K562 (cell line): ENCODE data around the gene MRPL11. TPM values are rescaled to one million over a fixed set of nuclear protein-coding genes. Genes with fewer than 3 reads are reported as not detected.

Source experiments
- ATAC-seq: fragments of 200-7000 bp; cut with Tn5 transposase; 3 replicates; pipeline ENCODE4 v1.9.1; 2020; ENCODE audit warnings: moderate library complexity
- BruUV-seq: library from RNA; stranded (reverse); fragments of 400-500 nt; replicated peaks from 2 replicates; lab custom pipeline; 2021; lab: Mats Ljungman, UMichigan
- CTCF ChIA-PET: fragments of 300-600 bp; formaldehyde crosslinking; extraction: SDS; loops from one replicate; lab custom pipeline; 2021; ENCODE audit warnings: low intra/inter-chr PET ratio; lab: Yijun Ruan, JAX
- POLR2A ChIA-PET: fragments of 300-600, 350-650 bp; sonication (Branson Sonifier 250); formaldehyde crosslinking; extraction: SDS; loops from one replicate; lab custom pipeline; 2021; ENCODE audit warnings: antibody characterized with exemption, inconsistent platforms; lab: Yijun Ruan, JAX
- DNase-seq, 4 experiments: peaks; one replicate each; pipeline versions ENCODE4 v3.0.0 to v3.0.0-alpha.2; 2011 to 2018; ENCODE audit warnings: low spot score in 3 of 4, mixed read lengths in 3 of 4; ENCODE audit errors: extremely low read depth in 1 of 4
- FAIRE-seq: peaks from 2 replicates; lab custom pipeline; 2011; peaks lifted over from hg19 to GRCh38; lab: Jason Lieb, UNC
- H2AFZ ChIP-seq: 2 replicates; pipeline ENCODE4 v1.6.0; 2011; ENCODE audit warnings: low read depth, low read length, control low read depth, inconsistent platforms
- H3K27ac ChIP-seq: fragments of 200-600 bp; 3 replicates; pipeline ENCODE4 v1.8.0; 2011; ENCODE audit warnings: low read depth, mild to moderate bottlenecking, control low read depth, inconsistent platforms, low read length, moderate library complexity, mixed read lengths; ENCODE audit errors: extremely low read depth
- H3K27me3 ChIP-seq, 2 experiments: fragments of 300-600 bp in 1 of 2; 2 replicates in 1 of 2; 3 replicates in 1 of 2; pipeline versions ENCODE4 v1.6.0 to v1.8.0; 2011; ENCODE audit warnings: inconsistent platforms in 2 of 2, low read length in 2 of 2, mild to moderate bottlenecking in 1 of 2, mixed read lengths in 1 of 2, moderate library complexity in 1 of 2; ENCODE audit not compliant: control insufficient read depth in 2 of 2, insufficient read depth in 2 of 2
- H3K36me3 ChIP-seq: fragments of 300-600 bp; 3 replicates; pipeline ENCODE4 v1.8.0; 2011; ENCODE audit warnings: mild to moderate bottlenecking, low read length, inconsistent platforms; ENCODE audit not compliant: control insufficient read depth, insufficient read depth
- H3K4me1 ChIP-seq, 2 experiments: fragments of 200-600 bp in 1 of 2; replicated peaks in 1 of 2; 2 replicates in 1 of 2; 3 replicates in 1 of 2; pipeline versions ENCODE4 v1.5.1 to v1.8.0; 2011; ENCODE audit warnings: inconsistent platforms in 2 of 2, low read length in 2 of 2, mild to moderate bottlenecking in 1 of 2, mixed read lengths in 1 of 2, moderate library complexity in 1 of 2; ENCODE audit not compliant: control insufficient read depth in 2 of 2, insufficient read depth in 2 of 2
- H3K4me2 ChIP-seq: 2 replicates; pipeline ENCODE4 v1.6.1; 2011; ENCODE audit warnings: low read length, control low read depth, inconsistent platforms, mixed read lengths; ENCODE audit not compliant: insufficient read depth
- H3K4me3 ChIP-seq: fragments of 200-600 bp; sonication (generic), shearing (Covaris generic); 2 replicates; pipeline ENCODE4 v1.5.1; 2016; ENCODE audit warnings: control low read depth, inconsistent platforms
- H3K79me2 ChIP-seq: fragments of 200-600 bp; 3 replicates; pipeline ENCODE4 v1.8.0; 2011; ENCODE audit warnings: low read length, inconsistent platforms; ENCODE audit not compliant: control insufficient read depth, insufficient read depth
- H3K9ac ChIP-seq, 2 experiments: 2 replicates each; pipeline versions ENCODE4 v1.6.0 to v1.6.1; 2011; ENCODE audit warnings: low read depth in 2 of 2, low read length in 2 of 2, control low read depth in 1 of 2, inconsistent platforms in 1 of 2, mild to moderate bottlenecking in 1 of 2, mixed read lengths in 1 of 2; ENCODE audit not compliant: insufficient read depth in 1 of 2
- H3K9me1 ChIP-seq: one replicate; pipeline ENCODE4 v1.6.0; 2011; ENCODE audit warnings: inconsistent platforms, mild to moderate bottlenecking, low read length, moderate library complexity; ENCODE audit not compliant: control insufficient read depth, insufficient read depth
- H3K9me3 ChIP-seq: replicated peaks from 2 replicates; pipeline ENCODE4 v1.5.1; 2011; ENCODE audit warnings: low read depth, low read length, inconsistent platforms; ENCODE audit not compliant: control insufficient read depth, insufficient read depth
- H4K20me1 ChIP-seq: replicated peaks from 2 replicates; pipeline ENCODE4 v1.6.1; 2011; ENCODE audit warnings: low read length, inconsistent platforms, mixed read lengths; ENCODE audit not compliant: control insufficient read depth, insufficient read depth
- CEBPB ChIP-seq: fragments of 450-650 bp; IDR thresholded peaks from 2 replicates; pipeline ENCODE4 v1.6.1; 2016; ENCODE audit warnings: missing genetic modification characterization, missing compliant biosample characterization
- USF1 ChIP-seq: sonication (generic); formaldehyde crosslinking; IDR thresholded peaks from 2 replicates; pipeline ENCODE4 v1.9.0; 2022; ENCODE audit warnings: mild to moderate bottlenecking, missing genetic modification reagents
- USF2 ChIP-seq: sonication (generic); formaldehyde crosslinking; IDR thresholded peaks from 2 replicates; pipeline ENCODE4 v1.5.0; 2020; ENCODE audit warnings: missing genetic modification reagents
- ZBTB40 ChIP-seq, 2 experiments: fragments of 450-650 bp in 1 of 2; sonication (generic) in 1 of 2; formaldehyde crosslinking in 1 of 2; IDR thresholded peaks; 2 replicates each; pipeline versions ENCODE4 v1.7.1 to v1.9.0; 2016 to 2022; ENCODE audit warnings: inconsistent platforms in 1 of 2, mild to moderate bottlenecking in 1 of 2, missing genetic modification reagents in 1 of 2
- ZNF24 ChIP-seq: fragments of 450-650 bp; IDR thresholded peaks from 2 replicates; pipeline ENCODE4 v1.6.1; 2016
- WGBS: fragments of 100-300 bp; shearing (Covaris generic); methylation state at CpG from one replicate; pipeline ENCODE4 v1.1.6; 2016; ENCODE audit warnings: low coverage, mixed read lengths; ENCODE audit not compliant: insufficient coverage; ENCODE audit errors: missing lambda C conversion rate; 5-methylcytosine and 5-hydroxymethylcytosine counted together
- in situ Hi-C: fragments of 300-500 bp; cut with MboI; formaldehyde crosslinking; loops from 4 replicates; pipeline ENCODE4 v1.15.0; 2018; ENCODE audit warnings: inconsistent platforms, mixed read lengths
- intact Hi-C: fragments of 100-400 bp; cut with micrococcal nuclease; formaldehyde crosslinking; loops from 2 replicates; pipeline ENCODE4 v1.14.2; 2022
- polyA plus RNA-seq, 8 experiments: library from polyadenylated mRNA; depleted of rRNA in 4 of 8; stranded (reverse) in 5 of 8; unstranded in 3 of 8; fragments of >200 nt; fragmentation: Nextera tagmentation in 2 of 8; fragmentation: Illumina TruSeq in 1 of 8; extraction: Ambion mirVana in 2 of 8; extraction: Trizol in 1 of 8; gene quantifications; 2 replicates each; pipeline versions ENCODE4 v1.2.1 to v1.2.3, GENCODE V29; 2011 to 2014; ENCODE audit warnings: inconsistent platforms in 1 of 8, missing spikeins in 1 of 8
- total RNA-seq, 7 experiments: library from RNA; depleted of rRNA in 6 of 7; stranded (reverse); fragments of >200 nt in 6 of 7; fragmentation: Illumina TruSeq in 2 of 7; extraction: Trizol in 2 of 7; gene quantifications; 2 replicates each; pipeline versions ENCODE4 v1.2.1 to v1.2.3, GENCODE V29; 2011 to 2021; ENCODE audit warnings: low replicate concordance in 1 of 7
- TF ChIP-seq, protein P1 (sequence below): fragments of 250-450 bp; sonication (Bioruptor Pico); IDR thresholded peaks from 2 replicates; pipeline ENCODE4 v1.8.0; 2022; ENCODE audit warnings: moderate library complexity, mild to moderate bottlenecking, inconsistent platforms

Gene MRPL11
- total and polyA plus RNA-seq, 9 of the 15 experiments (the other 6 are each of a cell fraction or from before 2014, with no cell fraction given) = 33.0 to 173 (median 91.9) TPM

GRCh38 chr11:66415423-66415822 is 23.2 kb downstream of the MRPL11 start:
- no peak for FAIRE-seq
- Histone ChIP-seq H2AFZ (no peak overlapping the region), H3K36me3 (no peaks in the 10 kb centered on the region), H3K27ac (no peak overlapping the region), H4K20me1 (peaks cover 28% of the 10 kb centered on the region), H3K4me3 (no peak overlapping the region), H3K4me2 (no peak overlapping the region), H3K27me3 (peaks cover 24 to 44% of the 10 kb centered on the region in 2 experiments), H3K9ac (no peak overlapping the region), H3K9me1 (peaks cover 6% of the 10 kb centered on the region), H3K79me2 (no peaks in the 10 kb centered on the region), H3K4me1 (peaks cover 0 to 2% of the 10 kb centered on the region in 2 experiments; a peak in 2 of 5 replicates), H3K9me3 (no peaks in the 10 kb centered on the region)
- CTCF ChIA-PET = no interaction called here
- no peak for DNase-seq
- 0% methylated on average over 2 of the region's 2 CpGs for WGBS
- POLR2A ChIA-PET = interaction anchor here (0.6 to 1.5 kb wide), 2 partner anchors 51 to 1105 kb away, joined by 3 to 4 read pairs; partner anchors contain the start of gene PELI3
- no peak for ATAC-seq
- 0 out of 2 replicates have a peak, but pooled peaks have one; percentile 24 for TF ChIP-seq USF2 (CRISPR knock-in tag)
- peak; percentile 94 for TF ChIP-seq ZBTB40 (IDR thresholded peaks at IDR 0.05)
- peak; percentile 91 for TF ChIP-seq ZBTB40 (CRISPR knock-in tag; IDR thresholded peaks at IDR 0.05)
- TF ChIP-seq USF1 (CRISPR knock-in tag) = 0 out of 2 replicates have a peak, but pooled peaks have one; percentile 23
- TF ChIP-seq, protein P1, sequence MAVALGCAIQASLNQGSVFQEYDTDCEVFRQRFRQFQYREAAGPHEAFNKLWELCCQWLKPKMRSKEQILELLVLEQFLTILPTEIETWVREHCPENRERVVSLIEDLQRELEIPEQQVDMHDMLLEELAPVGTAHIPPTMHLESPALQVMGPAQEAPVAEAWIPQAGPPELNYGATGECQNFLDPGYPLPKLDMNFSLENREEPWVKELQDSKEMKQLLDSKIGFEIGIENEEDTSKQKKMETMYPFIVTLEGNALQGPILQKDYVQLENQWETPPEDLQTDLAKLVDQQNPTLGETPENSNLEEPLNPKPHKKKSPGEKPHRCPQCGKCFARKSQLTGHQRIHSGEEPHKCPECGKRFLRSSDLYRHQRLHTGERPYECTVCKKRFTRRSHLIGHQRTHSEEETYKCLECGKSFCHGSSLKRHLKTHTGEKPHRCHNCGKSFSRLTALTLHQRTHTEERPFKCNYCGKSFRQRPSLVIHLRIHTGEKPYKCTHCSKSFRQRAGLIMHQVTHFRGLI (CRISPR knock-in tag) = no peak
- TF ChIP-seq ZNF24 = peak; percentile 56; the same call in 1 of the 2 replicates
- TF ChIP-seq CEBPB (tag) = no peak
- BruUV-seq = no TSS peak
- in situ Hi-C loops = no loop called here
- intact Hi-C loops = no loop called here
